MM.1S (cell line): ENCODE data around the gene EVA1C.

Experiments
- DNase-seq: peaks from one replicate; pipeline ENCODE4 v3.0.0-alpha.2; 2015
- H2AFZ ChIP-seq: fragments of 300-600 bp; sonication (generic); 2 replicates; pipeline ENCODE4 v1.6.0; 2016; ENCODE audit warnings: antibody characterized with exemption, low read length
- H3F3A ChIP-seq: fragments of 300-600 bp; sonication (generic); 2 replicates; pipeline ENCODE4 v1.6.1; 2016; ENCODE audit warnings: mild to moderate bottlenecking, antibody characterized with exemption, low read length, moderate library complexity, mixed read lengths; ENCODE audit not compliant: insufficient read depth
- H3K27ac ChIP-seq: fragments of 300-600 bp; sonication (generic); 2 replicates; pipeline ENCODE4 v1.5.1; 2016; ENCODE audit warnings: mild to moderate bottlenecking, low read length
- H3K27me3 ChIP-seq: fragments of 300-600 bp; sonication (generic); replicated peaks from 2 replicates; pipeline ENCODE4 v1.6.0; 2016; ENCODE audit warnings: low read length; ENCODE audit not compliant: insufficient read depth
- H3K36me3 ChIP-seq: fragments of 300-600 bp; sonication (generic); replicated peaks from 2 replicates; pipeline ENCODE4 v1.6.1; 2016; ENCODE audit warnings: mild to moderate bottlenecking, low read length, mixed read lengths; ENCODE audit not compliant: insufficient read depth
- H3K4me1 ChIP-seq: fragments of 300-600 bp; sonication (generic); 2 replicates; pipeline ENCODE4 v1.6.1; 2016; ENCODE audit warnings: low read length, mixed read lengths
- H3K4me2 ChIP-seq: fragments of 300-600 bp; sonication (generic); 2 replicates; pipeline ENCODE4 v1.6.0; 2016; ENCODE audit warnings: low read depth, low read length
- H3K4me3 ChIP-seq: fragments of 300-600 bp; sonication (generic); 2 replicates; pipeline ENCODE4 v1.5.1; 2016; ENCODE audit warnings: low read length, mixed read lengths
- H3K79me2 ChIP-seq: fragments of 300-600 bp; sonication (generic); 2 replicates; pipeline ENCODE4 v1.6.1; 2016; ENCODE audit warnings: mixed run types, low read length, mixed read lengths
- H3K9ac ChIP-seq: fragments of 300-600 bp; sonication (generic); 2 replicates; pipeline ENCODE4 v1.6.1; 2016; ENCODE audit warnings: low read length, mixed read lengths
- H3K9me2 ChIP-seq: fragments of 300-600 bp; sonication (generic); replicated peaks from 2 replicates; pipeline ENCODE4 v1.6.1; 2016; ENCODE audit warnings: mild to moderate bottlenecking, low read length, mixed read lengths; ENCODE audit not compliant: insufficient read depth
- H3K9me3 ChIP-seq: fragments of 300-600 bp; sonication (generic); replicated peaks from 2 replicates; pipeline ENCODE4 v1.6.1; 2016; ENCODE audit warnings: mild to moderate bottlenecking, low read length, mixed read lengths; ENCODE audit not compliant: insufficient read depth
- H4K20me1 ChIP-seq: fragments of 300-600 bp; sonication (generic); 2 replicates; pipeline ENCODE4 v1.6.1; 2016; ENCODE audit warnings: mild to moderate bottlenecking, low read length, moderate library complexity, mixed read lengths; ENCODE audit not compliant: insufficient read depth
- EZH2 ChIP-seq: fragments of 300-600 bp; sonication (generic); optimal IDR thresholded peaks from 2 replicates; pipeline ENCODE3; 2017; ENCODE audit warnings: low read depth, mild to moderate bottlenecking, antibody characterized with exemption, low read length, mixed read lengths
- EZH2phosphoT487 ChIP-seq: fragments of 300-600 bp; sonication (generic); IDR thresholded peaks from 2 replicates; pipeline ENCODE4 v1.6.1; 2018; ENCODE audit warnings: antibody characterized with exemption, low read length
- TF ChIP-seq, protein P1 (sequence below): fragments of 300-600 bp; sonication (generic); IDR thresholded peaks from 2 replicates; pipeline ENCODE4 v1.5.1; 2016; ENCODE audit warnings: antibody characterized with exemption, low read length, mixed read lengths

EVA1C gene

DNA sequence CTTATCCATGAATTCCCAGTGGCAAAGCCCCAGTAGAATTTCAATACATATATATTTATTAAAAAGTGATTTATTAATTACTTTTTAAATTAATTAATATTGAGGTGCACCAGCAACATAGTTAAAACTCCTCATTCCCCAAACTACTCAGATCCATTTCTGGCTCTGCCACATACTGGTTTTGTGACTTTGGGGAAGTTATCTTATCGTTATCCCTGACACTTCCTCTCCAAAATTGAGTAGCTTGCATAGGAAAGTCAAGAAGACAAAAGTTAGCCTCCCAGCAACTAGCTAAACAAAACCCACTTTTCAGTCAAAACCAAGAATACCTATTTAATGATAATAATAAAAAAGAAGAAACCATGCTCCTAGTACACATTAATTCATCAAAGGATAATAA, 136.9 kb downstream of the EVA1C start:
- H2AFZ ChIP-seq, result no peak overlapping the region

DNA sequence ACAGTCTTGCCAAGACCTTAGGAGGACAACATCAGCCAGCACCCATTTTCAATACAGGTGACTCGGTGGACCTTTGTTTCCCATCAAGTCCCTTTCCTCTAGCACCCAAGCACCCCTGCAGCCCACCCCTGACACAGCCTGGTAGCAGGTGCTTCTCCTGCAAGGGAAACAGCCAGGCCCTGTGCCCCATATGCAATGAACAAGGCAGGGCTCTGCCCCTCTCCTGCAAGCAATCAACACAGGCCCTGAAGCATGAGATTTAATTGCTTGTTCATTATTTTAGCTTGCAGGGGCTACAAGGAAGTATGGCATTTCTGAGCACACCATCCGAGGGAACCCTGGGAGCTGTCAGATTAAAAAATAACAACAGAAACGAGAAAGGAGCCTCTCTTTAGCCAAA, 137.4 kb downstream of the EVA1C start:
- H3K27me3 ChIP-seq, result no peaks in the 10 kb centered on the region
- no peaks in the 10 kb centered on the region for H3F3A ChIP-seq
- H3K4me3 ChIP-seq, result no peak overlapping the region
- H3K36me3 ChIP-seq, result no peaks in the 10 kb centered on the region
- H4K20me1 ChIP-seq, result no peaks in the 10 kb centered on the region
- H3K9me3 ChIP-seq, result no peaks in the 10 kb centered on the region
- no peak overlapping the region for H3K4me2 ChIP-seq
- no peaks in the 10 kb centered on the region for H3K79me2 ChIP-seq
- no peak overlapping the region for H3K9ac ChIP-seq
- no peak overlapping the region for H2AFZ ChIP-seq
- no peaks in the 10 kb centered on the region for H3K4me1 ChIP-seq
- H3K9me2 ChIP-seq, result no peaks in the 10 kb centered on the region
- TF ChIP-seq, protein P1, sequence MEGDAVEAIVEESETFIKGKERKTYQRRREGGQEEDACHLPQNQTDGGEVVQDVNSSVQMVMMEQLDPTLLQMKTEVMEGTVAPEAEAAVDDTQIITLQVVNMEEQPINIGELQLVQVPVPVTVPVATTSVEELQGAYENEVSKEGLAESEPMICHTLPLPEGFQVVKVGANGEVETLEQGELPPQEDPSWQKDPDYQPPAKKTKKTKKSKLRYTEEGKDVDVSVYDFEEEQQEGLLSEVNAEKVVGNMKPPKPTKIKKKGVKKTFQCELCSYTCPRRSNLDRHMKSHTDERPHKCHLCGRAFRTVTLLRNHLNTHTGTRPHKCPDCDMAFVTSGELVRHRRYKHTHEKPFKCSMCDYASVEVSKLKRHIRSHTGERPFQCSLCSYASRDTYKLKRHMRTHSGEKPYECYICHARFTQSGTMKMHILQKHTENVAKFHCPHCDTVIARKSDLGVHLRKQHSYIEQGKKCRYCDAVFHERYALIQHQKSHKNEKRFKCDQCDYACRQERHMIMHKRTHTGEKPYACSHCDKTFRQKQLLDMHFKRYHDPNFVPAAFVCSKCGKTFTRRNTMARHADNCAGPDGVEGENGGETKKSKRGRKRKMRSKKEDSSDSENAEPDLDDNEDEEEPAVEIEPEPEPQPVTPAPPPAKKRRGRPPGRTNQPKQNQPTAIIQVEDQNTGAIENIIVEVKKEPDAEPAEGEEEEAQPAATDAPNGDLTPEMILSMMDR, result no peak
- no peak for TF ChIP-seq EZH2phosphoT487
- TF ChIP-seq EZH2, result no peak
- no peak overlapping the region for H3K27ac ChIP-seq
- DNase-seq, result peak; percentile 1

More for the DNA sequence above, 136.9 kb downstream of the EVA1C start:
- no peaks in the 10 kb centered on the region for H3K79me2 ChIP-seq
- H3K9me2 ChIP-seq, result no peaks in the 10 kb centered on the region
- no peaks in the 10 kb centered on the region for H3K27me3 ChIP-seq
- H3F3A ChIP-seq, result no peaks in the 10 kb centered on the region
- H3K4me3 ChIP-seq, result no peak overlapping the region
- DNase-seq, result no peak
- H4K20me1 ChIP-seq, result no peaks in the 10 kb centered on the region
- H3K36me3 ChIP-seq, result no peaks in the 10 kb centered on the region
- H3K27ac ChIP-seq, result no peak overlapping the region
- H3K4me2 ChIP-seq, result no peak overlapping the region
- TF ChIP-seq EZH2phosphoT487, result no peak
- TF ChIP-seq, protein P1, result no peak
- no peak for TF ChIP-seq EZH2
- no peaks in the 10 kb centered on the region for H3K9me3 ChIP-seq
- no peak overlapping the region for H3K9ac ChIP-seq
- H3K4me1 ChIP-seq, result no peaks in the 10 kb centered on the region

DNA sequence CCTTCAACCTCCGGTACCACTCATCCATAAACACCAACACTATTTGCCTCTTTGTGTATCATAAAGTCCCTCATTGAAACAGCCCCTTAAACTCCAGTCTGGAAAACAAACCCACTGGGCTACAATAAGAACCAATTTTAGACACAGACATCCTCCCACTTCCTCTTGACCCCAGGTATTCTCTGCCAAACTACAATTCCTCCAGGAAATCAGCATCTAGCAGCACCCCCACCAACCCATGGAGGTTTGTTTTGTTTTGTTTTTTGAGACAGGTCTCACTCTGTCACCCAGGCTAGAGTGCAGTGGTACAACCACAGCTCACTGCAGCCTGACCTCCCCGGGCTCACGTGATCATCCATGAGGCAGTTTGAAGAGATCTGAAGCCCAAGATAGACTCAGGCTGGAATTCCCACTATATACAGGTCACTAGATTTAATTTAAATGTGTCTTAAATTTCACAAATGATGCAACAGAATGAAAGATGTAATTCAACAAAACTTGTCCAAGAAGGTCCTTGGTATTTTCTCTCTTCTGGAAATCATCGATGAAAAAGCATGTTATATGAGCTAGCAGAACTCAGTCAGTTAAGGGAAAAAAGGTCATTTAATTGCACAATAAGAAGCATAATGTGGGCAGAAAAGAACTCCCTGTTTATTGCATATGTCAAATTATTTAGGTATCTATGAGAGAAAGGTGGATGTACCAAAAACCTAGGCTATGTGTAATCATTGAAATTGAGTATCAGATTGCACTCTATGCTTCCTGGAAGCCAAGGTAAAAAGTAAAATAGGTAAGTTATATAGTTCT, 142.5 kb downstream of the EVA1C start:
- Histone ChIP-seq H3K9me2 (no peaks in the 10 kb centered on the region), H3K9ac (no peak overlapping the region), H3K4me3 (no peak overlapping the region), H3F3A (no peaks in the 10 kb centered on the region), H3K27ac (no peak overlapping the region), H2AFZ (no peak overlapping the region), H3K79me2 (no peaks in the 10 kb centered on the region), H4K20me1 (no peaks in the 10 kb centered on the region), H3K9me3 (no peaks in the 10 kb centered on the region), H3K27me3 (no peaks in the 10 kb centered on the region), H3K4me1 (no peaks in the 10 kb centered on the region), H3K4me2 (no peak overlapping the region), H3K36me3 (no peaks in the 10 kb centered on the region)
- peak; percentile 4 for DNase-seq
- TF ChIP-seq, protein P1, result no peak
- TF ChIP-seq EZH2phosphoT487, result no peak
- TF ChIP-seq EZH2, result no peak
